ENCODE results near the gene FAM162B.
"Not testable (repeated sequence)": the region's sequence is repeated elsewhere in the genome, so short reads cannot be mapped to it uniquely, and the experiment has no call there.

FAM162B gene

GRCh38 chr6:116714761-116715160 lies 50.8 kb downstream of the FAM162B start:
- DNase-seq: peak; percentile 6

GRCh38 chr6:116714296-116714695 lies 51.2 kb downstream of the FAM162B start:
- DNase-seq: no peak

- DNase-seq: no peak
These were observed 59.6 kb downstream of the FAM162B start for GRCh38 chr6:116705917-116706316.

DNA sequence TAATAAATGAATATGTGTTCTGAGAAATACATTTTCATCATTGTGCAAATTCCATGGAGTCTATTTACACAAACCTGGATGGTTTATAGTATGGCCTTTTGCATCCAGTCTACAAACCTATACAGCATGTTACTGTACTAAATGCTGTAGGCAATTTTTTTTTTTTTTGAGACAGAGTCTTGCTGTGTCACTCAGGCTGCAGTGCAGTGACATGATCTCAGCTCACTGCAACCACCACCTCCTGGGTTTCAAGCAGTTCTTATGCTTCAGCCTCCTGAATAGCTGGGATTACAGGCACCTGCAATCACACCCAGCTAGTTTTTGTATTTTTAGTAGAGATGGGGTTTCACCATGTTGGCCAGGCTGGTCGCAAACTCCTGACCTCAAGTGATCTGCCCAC lies 61.6 kb downstream of the FAM162B start:
- DNase-seq: not testable (repeated sequence)
